ENCODE results near the gene ADGRL3. TPM values are rescaled to one million over a fixed set of nuclear protein-coding genes. Genes with fewer than 3 reads are reported as not detected.

Gene ADGRL3
- total RNA-seq, result 0.12 and 0.14 TPM in 2 replicates

- TF ChIP-seq CTCF (conservative IDR thresholded peaks at IDR 0.05; ENCODE audit: low read depth, low read length), result no peak
- DNase-seq (ENCODE audit: low read depth), result no peak
- peak within 1 kb of the TSS; percentile 35 for H3K4me3 ChIP-seq (ENCODE audit: low read depth, low read length)
Observed at GRCh38 chr4:61200187-61200915, at the start of gene ADGRL3. Gene ADGRL3, plus strand, starts transcription at chr4:61200326.

- DNase-seq (ENCODE audit: low read depth), result no peak
- TF ChIP-seq CTCF (conservative IDR thresholded peaks at IDR 0.05; ENCODE audit: low read depth, low read length), result no peak
- H3K4me3 ChIP-seq (ENCODE audit: low read depth, low read length), result no peak overlapping the region
Observed at GRCh38 chr4:61152433-61152832, 47.7 kb upstream of the ADGRL3 start.

- no peak for TF ChIP-seq CTCF (conservative IDR thresholded peaks at IDR 0.05; ENCODE audit: low read depth, low read length)
- no peak overlapping the region for H3K4me3 ChIP-seq (ENCODE audit: low read depth, low read length)
- DNase-seq (ENCODE audit: low read depth), result no peak
Observed at GRCh38 chr4:61160478-61160877, 39.6 kb upstream of the ADGRL3 start.

- H3K4me3 ChIP-seq (ENCODE audit: low read depth, low read length), result no peak overlapping the region
- DNase-seq (ENCODE audit: low read depth), result no peak
- no peak for TF ChIP-seq CTCF (conservative IDR thresholded peaks at IDR 0.05; ENCODE audit: low read depth, low read length)
Observed at GRCh38 chr4:61162116-61162515, 38.0 kb upstream of the ADGRL3 start.

DNA sequence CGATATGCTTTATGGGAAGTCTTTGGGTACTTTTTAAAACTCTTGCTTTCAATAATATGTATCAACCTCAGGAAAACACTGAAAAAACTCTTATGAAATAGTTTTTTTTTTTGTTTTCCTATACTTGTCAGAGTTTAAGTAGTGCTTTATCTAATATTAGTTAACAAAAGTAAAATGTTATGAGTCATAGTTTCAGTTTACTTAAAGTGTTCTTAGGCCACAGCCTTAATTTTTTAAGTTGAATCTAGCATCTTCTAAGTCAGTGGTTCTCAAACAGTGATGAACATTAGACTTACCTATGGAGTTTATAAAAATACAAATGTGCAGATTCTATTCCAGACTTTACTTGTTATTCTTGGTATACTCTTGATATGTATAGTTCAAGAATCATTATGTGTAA, 26.3 kb upstream of the ADGRL3 start:
- DNase-seq (ENCODE audit: low read depth), result no peak
- no peak for TF ChIP-seq CTCF (conservative IDR thresholded peaks at IDR 0.05; ENCODE audit: low read depth, low read length)
- no peak overlapping the region for H3K4me3 ChIP-seq (ENCODE audit: low read depth, low read length)

- TF ChIP-seq CTCF (conservative IDR thresholded peaks at IDR 0.05; ENCODE audit: low read depth, low read length), result no peak
- DNase-seq (ENCODE audit: low read depth), result no peak
- no peak overlapping the region for H3K4me3 ChIP-seq (ENCODE audit: low read depth, low read length)
Observed at GRCh38 chr4:61175495-61175894, 24.6 kb upstream of the ADGRL3 start.

DNA sequence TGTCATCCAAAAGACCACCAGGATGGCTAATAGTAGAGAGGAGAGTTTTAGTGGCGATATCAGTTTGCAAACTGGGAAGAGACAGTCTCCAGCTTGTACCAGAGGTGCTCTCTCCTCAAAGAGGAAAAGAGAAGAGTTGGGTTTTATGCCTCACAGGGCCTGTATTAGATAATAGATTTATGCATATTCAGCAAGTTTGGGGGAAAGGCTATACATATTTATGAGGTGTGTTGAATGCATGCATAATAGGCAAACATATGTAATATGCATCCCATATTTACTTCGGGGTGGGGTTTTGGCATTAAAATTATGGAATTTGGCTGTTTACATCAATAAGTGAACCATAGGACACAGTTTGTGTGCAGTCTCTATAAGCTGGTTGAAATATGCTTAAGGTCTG, 22.8 kb upstream of the ADGRL3 start:
- no peak for DNase-seq (ENCODE audit: low read depth)
- H3K4me3 ChIP-seq (ENCODE audit: low read depth, low read length), result no peak overlapping the region
- no peak for TF ChIP-seq CTCF (conservative IDR thresholded peaks at IDR 0.05; ENCODE audit: low read depth, low read length)

Measured in epithelial cell of proximal tubule (primary cell).